ENCODE results near the gene RHBDF2. TPM values are rescaled to one million over a fixed set of nuclear protein-coding genes. Genes with fewer than 3 reads are reported as not detected.

Gene RHBDF2
- total RNA-seq, 1 experiment from 2014 or later: 33.4 TPM

GRCh38 chr17:76473541-76473985 lies 27.7 kb downstream of the RHBDF2 start:
- TF ChIP-seq CTCF (IDR thresholded peaks at IDR 0.05; ENCODE audit: unreplicated experiment): no peak
- H3K4me1 Mint-ChIP-seq (ENCODE audit: insufficient read depth, unreplicated experiment): no peaks in the 10 kb centered on the region
- no peak overlapping the region for H3K4me3 Mint-ChIP-seq (ENCODE audit: unreplicated experiment)
- POLR2A ChIA-PET: no interaction called here
- no peak overlapping the region for H3K27ac Mint-ChIP-seq (ENCODE audit: low read depth, unreplicated experiment)
- peaks cover 16% of the 10 kb centered on the region for H3K36me3 Mint-ChIP-seq (ENCODE audit: insufficient read depth, unreplicated experiment)
- H3K9me3 Mint-ChIP-seq (ENCODE audit: unreplicated experiment): no peaks in the 10 kb centered on the region
- intact Hi-C loops (cut with micrococcal nuclease): no loop called here
- no TSS peak for BruUV-seq (replicated peaks)
- no peaks in the 10 kb centered on the region for H3K27me3 Mint-ChIP-seq (ENCODE audit: insufficient read depth, unreplicated experiment)
- no peak for DNase-seq (ENCODE audit: unreplicated experiment)
- CTCF ChIA-PET: no interaction called here

GRCh38 chr17:76472726-76473125 lies 28.5 kb downstream of the RHBDF2 start:
- no peak overlapping the region for H3K27ac Mint-ChIP-seq (ENCODE audit: low read depth, unreplicated experiment)

GRCh38 chr17:76472258-76472645 lies 29.0 kb downstream of the RHBDF2 start:
- no peak for DNase-seq (ENCODE audit: unreplicated experiment)
- TF ChIP-seq CTCF (IDR thresholded peaks at IDR 0.05; ENCODE audit: unreplicated experiment): no peak
- Mint-ChIP-seq H3K4me3 (ENCODE audit: unreplicated experiment) (no peak overlapping the region), H3K9me3 (ENCODE audit: unreplicated experiment) (no peaks in the 10 kb centered on the region), H3K27ac (ENCODE audit: low read depth, unreplicated experiment) (no peak overlapping the region), H3K27me3 (ENCODE audit: insufficient read depth, unreplicated experiment) (no peaks in the 10 kb centered on the region), H3K4me1 (ENCODE audit: insufficient read depth, unreplicated experiment) (no peaks in the 10 kb centered on the region), H3K36me3 (ENCODE audit: insufficient read depth, unreplicated experiment) (peaks cover 16% of the 10 kb centered on the region)
- ChIA-PET CTCF (interaction anchor here (0.7 kb wide), 1 partner anchor 34 kb away, joined by 4 read pairs; no protein-coding TSS in a partner anchor), POLR2A (interaction anchor here (0.9 kb wide), 1 partner anchor 260 kb away, joined by 4 read pairs; no protein-coding TSS in a partner anchor)
- BruUV-seq (replicated peaks): no TSS peak
- intact Hi-C loops (cut with micrococcal nuclease): no loop called here

More at GRCh38 chr17:76472726-76473125, 28.5 kb downstream of the RHBDF2 start:
- Mint-ChIP-seq H3K9me3 (ENCODE audit: unreplicated experiment) (no peaks in the 10 kb centered on the region), H3K4me3 (ENCODE audit: unreplicated experiment) (no peak overlapping the region), H3K4me1 (ENCODE audit: insufficient read depth, unreplicated experiment) (no peaks in the 10 kb centered on the region), H3K36me3 (ENCODE audit: insufficient read depth, unreplicated experiment) (peaks cover 16% of the 10 kb centered on the region), H3K27me3 (ENCODE audit: insufficient read depth, unreplicated experiment) (no peaks in the 10 kb centered on the region)
- no TSS peak for BruUV-seq (replicated peaks)
- DNase-seq (ENCODE audit: unreplicated experiment): no peak
- intact Hi-C loops (cut with micrococcal nuclease): no loop called here
- CTCF ChIA-PET: no interaction called here
- POLR2A ChIA-PET: no interaction called here
- TF ChIP-seq CTCF (IDR thresholded peaks at IDR 0.05; ENCODE audit: unreplicated experiment): no peak

- Mint-ChIP-seq H3K36me3 (ENCODE audit: insufficient read depth, unreplicated experiment) (peaks cover 16% of the 10 kb centered on the region), H3K27me3 (ENCODE audit: insufficient read depth, unreplicated experiment) (no peaks in the 10 kb centered on the region), H3K4me1 (ENCODE audit: insufficient read depth, unreplicated experiment) (no peaks in the 10 kb centered on the region), H3K9me3 (ENCODE audit: unreplicated experiment) (no peaks in the 10 kb centered on the region), H3K4me3 (ENCODE audit: unreplicated experiment) (no peak overlapping the region), H3K27ac (ENCODE audit: low read depth, unreplicated experiment) (no peak overlapping the region)
- BruUV-seq (replicated peaks): no TSS peak
- ChIA-PET POLR2A (interaction anchor here (0.9 kb wide), 1 partner anchor 260 kb away, joined by 4 read pairs; no protein-coding TSS in a partner anchor), CTCF (interaction anchor here (0.7 to 1.6 kb wide), 2 partner anchors 12 to 35 kb away, joined by 3 to 4 read pairs; no protein-coding TSS in a partner anchor)
- intact Hi-C loops (cut with micrococcal nuclease): no loop called here
- no peak for DNase-seq (ENCODE audit: unreplicated experiment)
- no peak for TF ChIP-seq CTCF (IDR thresholded peaks at IDR 0.05; ENCODE audit: unreplicated experiment)
These were observed 29.5 kb downstream of the RHBDF2 start for GRCh38 chr17:76471498-76472257.
